ENCODE data around the gene IL1R1.

The IL1R1 gene

DNA sequence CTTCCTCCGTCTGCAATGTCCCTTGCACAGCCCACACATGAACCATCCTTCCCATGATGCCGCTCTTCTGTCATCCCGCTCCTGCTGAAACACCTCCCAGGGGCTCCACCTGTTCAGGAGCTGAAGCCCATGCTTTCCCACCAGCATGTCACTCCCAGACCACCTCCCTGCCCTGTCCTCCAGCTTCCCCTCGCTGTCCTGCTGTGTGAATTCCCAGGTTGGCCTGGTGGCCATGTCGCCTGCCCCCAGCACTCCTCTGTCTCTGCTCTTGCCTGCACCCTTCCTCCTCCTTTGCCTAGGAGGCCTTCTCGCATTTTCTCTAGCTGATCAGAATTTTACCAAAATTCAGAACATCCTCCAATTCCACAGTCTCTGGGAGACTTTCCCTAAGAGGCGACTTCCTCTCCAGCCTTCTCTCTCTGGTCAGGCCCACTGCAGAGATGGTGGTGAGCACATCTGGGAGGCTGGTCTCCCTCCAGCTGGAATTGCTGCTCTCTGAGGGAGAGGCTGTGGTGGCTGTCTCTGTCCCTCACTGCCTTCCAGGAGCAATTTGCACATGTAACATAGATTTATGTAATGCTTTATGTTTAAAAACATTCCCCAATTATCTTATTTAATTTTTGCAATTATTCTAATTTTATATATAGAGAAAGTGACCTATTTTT, 35.4 kb downstream of the IL1R1 start:
- DNase-seq = no peak

DNA sequence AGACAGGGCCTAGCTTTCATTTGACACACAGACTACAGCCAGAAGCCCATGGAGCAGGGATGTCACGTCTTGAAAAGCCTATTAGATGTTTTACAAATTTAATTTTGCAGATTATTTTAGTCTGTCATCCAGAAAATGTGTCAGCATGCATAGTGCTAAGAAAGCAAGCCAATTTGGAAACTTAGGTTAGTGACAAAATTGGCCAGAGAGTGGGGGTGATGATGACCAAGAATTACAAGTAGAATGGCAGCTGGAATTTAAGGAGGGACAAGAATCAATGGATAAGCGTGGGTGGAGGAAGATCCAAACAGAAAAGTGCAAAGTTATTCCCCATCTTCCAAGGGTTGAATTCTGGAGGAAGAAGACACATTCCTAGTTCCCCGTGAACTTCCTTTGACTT, 36.5 kb downstream of the IL1R1 start:
- DNase-seq = no peak

DNA sequence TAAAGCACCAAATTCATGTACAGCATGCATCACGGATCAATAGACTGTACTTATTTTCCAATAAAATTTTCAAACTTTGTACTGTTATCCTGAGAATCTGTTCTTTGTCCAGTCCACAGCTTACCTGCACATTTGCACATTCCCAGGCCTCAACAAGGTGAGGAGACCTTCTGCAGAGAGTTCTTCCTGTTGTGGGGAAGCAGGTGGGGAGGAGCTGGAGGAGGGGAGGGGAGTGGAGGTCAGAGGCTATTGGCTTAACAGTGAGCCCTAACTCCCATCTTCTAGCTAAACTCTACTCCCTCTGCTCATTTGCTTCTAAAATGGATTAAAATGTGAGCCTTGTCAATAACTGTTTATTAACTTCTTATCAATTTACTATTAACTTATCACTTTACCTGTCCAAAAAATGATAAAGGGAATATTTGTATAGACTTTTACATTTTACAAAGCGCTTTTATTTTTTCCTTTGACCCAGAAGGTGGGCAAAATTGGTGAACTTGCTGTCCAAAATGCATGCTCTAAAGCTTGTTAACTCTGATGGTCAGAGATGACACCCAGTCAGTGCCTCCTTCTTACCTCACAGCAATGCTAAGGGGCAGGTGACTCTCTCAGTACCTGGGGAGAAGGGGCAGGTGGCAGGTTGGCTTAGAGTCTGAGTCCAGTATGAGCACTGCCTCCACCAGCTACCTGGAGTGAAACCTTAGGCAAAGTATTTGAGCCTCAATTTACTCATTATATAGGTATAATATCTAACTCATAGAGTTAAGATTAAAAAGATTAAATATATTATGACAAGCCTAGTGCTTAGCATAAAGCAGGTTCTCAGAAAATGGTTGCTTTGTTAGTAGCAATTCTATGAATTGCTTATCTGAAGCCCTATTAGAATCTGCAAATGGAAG, 37.5 kb downstream of the IL1R1 start:
- no peak for DNase-seq

DNA sequence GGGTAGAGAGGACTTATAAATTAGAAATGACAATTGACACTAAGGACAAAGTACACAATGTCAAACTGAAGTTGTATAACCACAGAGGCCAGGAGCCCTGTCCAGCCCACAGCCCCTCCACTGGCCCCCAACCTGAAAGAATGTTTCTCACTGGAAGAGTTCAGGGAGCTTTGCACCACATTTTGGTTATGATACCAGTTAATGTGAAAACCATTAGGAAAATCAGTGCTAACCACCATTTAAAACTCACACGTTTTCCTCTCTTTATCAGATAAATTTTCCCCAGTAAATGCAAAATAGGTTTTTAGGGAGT, 38.1 kb downstream of the IL1R1 start:
- DNase-seq = no peak

DNA sequence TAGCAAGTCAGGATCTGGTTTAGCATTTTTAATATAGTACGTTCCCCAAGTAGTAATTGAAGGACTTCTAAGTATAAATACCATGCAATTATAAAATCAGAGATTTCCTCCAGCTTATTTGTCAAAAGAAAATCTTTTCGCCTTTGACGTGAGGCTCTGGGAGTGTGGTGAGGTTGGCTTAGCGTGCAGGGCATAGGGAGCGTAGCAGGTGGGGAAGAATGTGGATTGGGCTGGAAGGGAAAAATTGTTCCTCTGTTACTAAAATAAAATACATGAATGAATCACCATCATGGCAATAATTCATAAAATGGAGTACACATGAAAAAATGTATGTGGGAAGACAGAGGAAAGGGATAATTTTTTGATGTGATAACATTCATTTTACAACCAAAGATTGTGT, 38.8 kb downstream of the IL1R1 start:
- DNase-seq = no peak

DNA sequence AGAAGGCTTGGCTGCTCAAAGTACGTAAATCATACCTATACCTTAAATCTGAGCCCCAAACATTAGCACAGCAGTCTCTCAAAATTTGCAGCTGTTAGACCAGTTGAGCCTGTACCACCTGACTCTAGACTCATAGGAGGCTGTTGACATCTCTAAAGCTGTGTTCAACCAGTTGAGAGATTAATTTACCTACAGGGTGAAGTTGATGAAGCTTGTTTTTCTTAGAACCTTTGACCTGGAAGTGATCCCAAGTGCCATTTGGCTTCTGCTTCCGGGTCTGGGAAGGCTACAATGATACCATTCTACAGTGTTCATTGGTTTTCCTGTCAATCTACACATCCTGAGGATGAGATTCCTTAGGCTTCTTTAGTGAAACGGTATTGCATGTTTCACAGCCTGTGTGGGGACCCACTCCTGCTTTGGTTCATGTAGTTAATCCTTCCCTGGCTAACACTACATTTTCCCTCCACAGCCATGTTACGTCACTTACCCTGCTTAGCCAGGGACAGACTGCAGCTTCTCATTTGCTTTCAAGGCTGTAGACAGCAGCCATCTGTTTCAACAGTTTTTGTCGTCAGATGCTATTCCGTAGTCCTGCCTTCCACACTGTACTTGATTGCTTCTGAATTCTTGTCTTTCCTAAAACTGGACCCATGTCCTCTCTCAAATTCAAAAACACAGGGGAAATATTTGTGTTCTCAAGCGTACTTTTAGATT, 39.5 kb downstream of the IL1R1 start:
- no peak for DNase-seq

DNA sequence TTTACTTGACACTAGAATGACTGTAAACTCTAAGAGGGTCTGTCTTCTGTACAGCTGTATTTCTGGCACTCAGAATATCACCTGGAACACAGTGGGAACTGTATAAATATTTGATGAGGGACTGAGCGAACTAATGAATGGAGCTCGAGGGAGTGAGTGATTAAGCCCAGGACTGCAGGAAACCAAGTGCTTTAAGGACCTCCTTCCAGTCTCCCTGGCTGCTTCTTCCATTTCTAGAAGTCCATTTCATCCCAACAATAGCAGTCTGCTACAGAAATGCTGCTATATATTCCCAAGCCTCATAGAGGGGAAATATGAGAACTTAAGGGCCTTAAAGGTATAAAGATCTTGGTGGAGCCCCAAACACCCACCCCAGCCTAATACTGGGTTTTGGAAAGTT, 41.5 kb downstream of the IL1R1 start:
- no peak for DNase-seq

DNA sequence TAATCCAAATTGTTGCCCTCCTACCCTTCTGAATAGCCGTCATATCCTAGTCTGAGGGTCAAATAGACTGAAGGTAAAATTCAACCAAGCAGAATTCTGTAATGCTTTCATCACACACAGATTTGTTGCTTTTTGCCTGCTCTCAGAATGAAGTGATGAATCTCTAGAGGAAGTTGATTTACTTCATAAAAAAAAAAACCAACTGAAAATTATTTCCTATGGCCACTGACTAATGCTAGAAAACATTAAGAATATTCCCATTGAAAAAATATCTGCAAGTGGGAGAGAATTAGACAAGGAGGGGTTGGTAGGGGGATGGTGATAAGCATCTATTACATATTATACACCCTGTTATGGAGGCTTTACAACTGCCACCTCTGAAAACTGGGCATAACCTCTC, 42.0 kb downstream of the IL1R1 start:
- DNase-seq = no peak

DNA sequence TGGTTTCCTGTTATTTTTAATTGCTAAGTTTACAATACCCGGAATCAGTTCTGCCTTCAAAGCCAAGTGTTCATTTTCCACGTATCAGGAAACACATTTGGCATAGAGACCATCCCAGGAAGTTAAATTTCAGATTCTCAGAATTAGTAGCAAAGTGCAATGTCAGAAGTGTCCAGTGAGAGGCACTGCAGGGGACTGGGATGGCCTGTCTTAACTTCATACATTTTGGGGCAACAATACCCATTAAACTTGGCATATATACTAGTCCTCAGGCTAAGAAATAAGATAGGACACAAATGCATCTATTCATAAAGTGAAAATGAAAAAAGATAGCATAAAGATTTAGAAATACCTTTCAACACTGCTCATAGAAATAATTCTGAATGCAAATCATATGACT, 42.8 kb downstream of the IL1R1 start:
- DNase-seq = no peak

DNA sequence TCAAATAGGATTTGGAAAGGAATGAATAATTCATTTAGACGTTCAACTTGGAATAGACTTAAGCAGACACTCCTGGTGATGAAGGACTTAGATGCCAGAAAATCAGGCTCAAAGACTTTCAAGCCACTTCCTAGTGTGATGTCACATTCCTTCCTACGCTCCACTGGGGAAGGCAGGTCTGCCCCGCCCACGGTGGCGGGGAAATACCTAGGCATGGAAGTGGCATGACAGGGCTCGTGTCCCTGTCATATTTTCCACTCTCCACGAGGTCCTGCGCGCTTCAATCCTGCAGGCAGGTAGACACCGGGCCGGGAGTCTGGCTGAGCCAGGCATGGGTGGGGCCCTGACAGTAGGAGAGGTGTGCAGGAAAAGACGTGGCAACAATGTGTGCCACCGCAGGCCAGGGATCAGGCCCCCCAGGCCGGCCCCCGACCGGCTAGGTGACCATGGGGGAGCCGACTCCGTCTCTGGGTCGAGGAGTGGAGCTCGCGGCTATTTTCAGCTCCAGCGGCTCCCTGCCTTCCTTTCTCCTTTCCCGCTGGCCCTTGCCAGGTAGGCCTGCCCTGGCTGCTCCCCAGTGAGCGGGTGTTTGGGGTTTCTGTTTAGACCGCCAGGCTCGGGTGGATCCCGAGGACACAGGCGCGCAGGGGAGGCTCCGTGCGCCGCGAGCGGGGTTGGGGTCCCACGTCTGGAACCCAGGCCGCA, 44.4 kb downstream of the IL1R1 start, which contains the start of gene IL1RL2:
Gene IL1RL2, plus strand, starts transcription at position 233 of the 705 bp plus-strand sequence. CDS start 845 bp downstream, outside the sequence.
- no peak for DNase-seq

DNA sequence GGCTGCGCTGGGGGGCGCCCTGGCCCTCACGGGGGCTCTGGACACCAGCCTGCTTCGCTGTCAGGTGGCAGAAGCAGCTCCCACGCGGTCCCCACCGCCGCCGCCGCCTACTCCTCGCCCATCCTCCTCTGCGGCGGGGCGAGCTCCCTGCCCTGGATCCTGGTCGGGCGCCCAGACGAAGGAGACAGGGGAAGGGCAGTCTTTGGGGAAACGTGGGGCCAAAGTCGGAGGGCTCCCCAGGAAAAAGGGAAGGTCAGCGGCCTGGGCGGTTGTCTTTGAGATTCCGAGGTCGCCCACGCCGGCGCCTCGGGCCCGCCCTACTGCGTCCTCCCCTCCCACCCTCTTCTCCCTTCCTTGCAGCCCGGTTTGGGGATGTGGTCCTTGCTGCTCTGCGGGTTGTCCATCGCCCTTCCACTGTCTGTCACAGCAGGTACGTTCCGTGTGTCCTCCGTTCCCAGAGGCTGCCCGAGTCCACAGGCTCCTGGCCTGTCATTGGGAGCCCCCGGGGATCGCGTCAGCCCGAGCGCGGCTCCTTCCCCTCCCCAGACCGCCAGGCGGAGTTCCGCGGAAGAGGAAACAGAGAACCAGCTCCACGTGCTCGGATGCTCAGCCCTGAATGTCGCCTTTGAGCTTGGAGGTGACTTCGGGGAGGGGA, 45.1 kb downstream of the IL1R1 start:
- DNase-seq = no peak

DNA sequence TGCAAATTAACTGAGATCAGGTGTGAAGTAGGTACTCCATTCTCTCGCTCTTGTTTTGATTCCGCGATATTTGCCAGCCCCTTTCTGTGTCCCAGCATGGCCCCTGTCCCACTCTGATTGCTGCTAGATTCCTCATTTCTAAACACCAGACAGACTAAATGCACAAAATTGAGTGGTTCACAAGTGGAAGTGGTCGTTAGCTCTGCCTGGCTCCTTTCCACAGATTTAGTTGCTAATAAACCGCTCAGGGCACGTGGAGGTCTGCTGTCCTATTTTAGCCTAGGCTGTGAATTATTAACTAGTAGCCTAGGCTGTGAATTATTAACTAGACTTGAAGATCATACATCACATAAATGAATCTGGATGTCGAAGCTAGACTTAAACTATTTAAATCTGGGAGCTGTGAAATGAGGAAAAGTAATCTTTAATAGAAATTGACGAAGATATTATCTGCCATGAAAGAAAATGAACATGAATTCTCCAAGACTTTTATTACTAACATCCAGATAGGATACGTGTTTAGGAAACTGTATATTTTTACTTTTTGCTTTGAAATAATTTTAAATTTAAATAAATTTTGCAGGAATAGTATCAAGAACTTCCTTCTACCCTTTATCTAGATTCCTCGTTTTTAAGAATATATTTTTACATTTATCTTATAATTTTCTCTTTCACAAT, 48.0 kb downstream of the IL1R1 start:
- DNase-seq = no peak

DNA sequence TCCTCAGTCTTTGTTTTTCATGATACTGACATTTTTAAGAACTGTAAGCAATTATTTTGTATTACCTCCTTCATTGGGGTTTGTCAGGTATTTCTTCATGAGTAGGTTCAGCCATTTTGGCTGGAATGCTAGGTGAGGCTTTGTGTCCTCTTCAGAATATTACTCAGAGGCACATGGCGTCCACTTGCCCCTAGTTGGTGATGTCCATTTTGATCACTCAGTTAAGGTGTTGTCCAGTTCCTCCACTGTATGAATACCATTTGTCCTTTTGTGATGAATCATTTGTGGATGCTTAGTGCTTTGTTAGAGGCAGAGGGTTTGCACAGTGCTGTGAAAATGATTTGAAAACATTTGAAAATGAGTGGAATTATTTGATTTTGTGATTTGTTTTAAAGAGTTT, 49.0 kb downstream of the IL1R1 start:
- DNase-seq = no peak

DNA sequence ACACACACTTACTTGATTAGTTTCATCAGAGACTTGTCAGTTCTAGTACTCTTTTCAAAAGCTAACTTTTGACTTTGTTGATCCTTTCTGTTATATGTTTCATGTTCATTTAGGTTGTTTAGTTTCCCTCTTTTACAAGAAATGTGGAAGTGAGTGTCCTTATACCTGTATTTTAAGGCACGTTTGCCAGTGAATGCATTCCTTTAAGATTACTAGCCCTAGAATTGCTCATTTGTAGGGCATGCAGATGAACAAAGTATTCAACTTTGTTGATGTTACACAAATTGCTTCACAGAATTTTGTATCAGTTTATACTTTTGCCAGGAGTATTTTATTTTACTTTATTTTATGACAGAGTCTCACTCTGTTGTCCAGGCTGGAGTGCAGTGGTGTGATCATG, 50.5 kb downstream of the IL1R1 start:
- DNase-seq = no peak

DNA sequence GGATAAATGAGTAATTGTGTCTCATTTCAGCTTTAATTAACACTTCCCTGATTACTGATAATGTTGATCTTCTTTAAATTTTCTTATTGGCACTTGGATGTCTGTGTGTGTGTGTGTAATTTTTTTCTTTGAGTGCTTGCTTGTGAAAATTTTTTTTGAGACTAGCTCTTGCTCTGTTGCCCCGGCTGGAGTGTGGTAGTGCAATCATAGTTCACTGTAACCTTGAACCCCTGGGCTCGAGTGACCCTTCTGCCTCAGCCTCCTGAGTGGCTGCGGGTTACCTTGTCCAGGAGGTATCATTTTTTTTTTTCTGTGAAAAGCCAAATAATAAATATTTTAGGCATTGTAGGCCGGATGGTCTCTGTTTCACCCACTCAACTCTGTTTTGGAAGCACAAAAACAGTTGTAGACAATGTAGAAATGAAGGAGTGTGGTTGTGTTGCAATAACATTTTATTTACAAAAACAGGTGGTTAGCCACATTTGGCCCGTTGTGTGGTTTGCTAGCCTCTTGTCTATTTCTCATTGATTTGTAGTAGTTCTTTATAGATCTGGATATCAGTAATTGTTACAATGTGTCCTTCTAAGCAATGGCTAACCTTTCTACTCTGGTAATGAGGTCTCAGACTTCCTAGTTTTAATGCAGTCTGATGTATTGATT, 52.2 kb downstream of the IL1R1 start:
- no peak for DNase-seq

DNA sequence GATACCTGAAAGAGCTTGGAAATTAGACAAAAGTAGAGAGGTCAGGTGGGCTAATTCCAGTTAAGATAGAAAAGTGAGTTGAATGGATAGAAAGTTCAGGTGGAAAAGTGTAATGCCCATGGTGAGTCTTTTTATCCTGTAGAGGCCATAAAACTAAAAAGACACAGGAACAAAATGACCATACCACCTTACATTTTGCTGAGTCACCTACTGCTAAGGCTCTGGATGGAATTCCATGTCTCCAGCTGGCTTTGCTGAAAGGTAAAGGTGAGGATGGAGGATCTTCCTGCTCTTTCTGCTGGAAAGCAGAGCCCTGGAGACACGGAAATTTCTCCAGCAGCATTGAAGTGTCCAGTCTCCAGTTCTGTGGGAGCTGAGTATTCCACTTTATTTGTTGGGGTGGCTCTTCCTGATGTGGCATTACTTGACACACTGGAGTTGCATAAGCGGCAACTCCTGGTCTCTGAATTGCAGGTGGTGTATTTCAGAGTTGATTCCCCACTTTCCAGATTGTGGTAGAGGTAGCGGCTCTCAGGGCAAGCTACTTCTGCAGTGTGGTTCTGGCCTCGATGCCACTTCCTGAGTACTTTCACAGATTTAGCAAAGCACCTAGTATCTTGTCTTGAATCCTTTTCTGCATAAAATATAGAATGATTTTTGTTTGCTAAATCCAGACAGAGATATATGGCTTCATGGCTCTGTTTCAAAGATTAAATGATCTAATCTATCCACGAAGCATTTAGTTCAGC, 55.0 kb downstream of the IL1R1 start:
- DNase-seq = no peak

DNA sequence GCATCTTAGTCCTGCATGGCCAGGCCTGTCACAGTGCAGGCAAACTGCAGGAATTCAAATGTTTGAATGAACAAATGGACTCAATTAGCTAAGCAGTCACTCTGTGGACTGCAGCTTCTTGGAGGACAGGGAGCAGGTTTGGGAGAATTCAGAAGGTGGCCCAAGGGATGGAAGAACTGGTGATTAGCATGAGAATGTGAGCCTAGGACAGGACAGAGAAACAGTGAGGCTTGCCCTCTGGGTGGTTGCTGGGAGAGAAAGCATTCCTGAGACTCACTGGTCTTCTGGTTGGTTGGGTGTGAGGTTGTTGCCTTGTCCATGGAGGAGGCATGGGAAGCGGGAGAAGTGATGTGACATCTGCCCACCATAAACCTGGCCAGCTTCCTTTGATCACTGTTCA, 58.0 kb downstream of the IL1R1 start:
- DNase-seq = no peak

DNA sequence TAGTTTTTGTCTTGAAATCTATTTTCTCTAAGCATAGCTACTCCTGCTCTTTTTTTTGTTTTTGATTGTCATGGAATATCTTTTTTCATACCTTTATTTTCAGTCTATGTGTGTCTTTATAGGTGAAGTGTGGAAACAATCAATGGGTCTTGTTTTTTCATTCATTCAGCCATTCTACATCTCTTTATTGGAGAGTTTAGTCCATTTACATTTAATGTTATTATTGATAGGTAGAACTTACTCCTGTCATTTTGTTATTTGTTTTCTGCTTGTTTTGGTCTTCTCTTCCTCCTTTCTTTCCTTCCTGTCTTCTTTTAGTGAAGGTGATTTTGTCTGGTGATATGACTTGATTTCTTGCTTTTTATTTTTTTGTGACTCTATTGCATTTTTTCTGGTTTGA, 62.1 kb downstream of the IL1R1 start:
- DNase-seq = no peak

DNA sequence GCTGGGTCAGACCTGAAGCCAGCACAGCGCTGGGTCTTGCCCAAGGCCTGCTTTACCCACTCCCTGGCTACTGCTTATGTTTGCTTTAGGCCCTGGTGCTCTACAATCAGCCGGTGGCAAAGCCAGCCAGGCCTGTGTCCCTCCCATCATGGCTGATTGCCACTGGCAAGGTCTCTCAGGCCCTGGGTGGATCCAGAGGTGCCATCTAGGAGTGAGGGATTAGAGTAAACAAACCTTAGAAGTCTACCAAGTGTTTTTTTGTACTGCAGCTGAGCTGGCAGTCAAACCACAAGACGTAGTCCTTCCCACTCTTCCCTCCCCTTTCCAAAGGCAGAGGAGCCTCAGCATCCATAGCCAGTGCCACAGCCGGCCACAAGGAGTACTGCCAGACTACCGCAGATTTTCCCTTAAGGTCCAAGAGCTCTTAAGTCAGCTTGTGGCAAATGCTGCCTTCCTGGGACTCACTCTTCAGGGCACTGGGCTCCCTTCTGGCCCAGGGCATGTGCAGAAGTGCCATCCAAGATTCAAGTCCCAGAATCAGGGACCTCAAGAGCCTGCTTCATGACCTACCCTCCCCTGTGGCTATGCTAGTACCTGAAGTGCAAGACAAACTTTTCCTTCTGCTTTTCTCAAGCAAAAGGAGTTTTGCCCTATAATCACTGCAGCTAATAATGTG, 64.3 kb downstream of the IL1R1 start:
- no peak for DNase-seq

DNA sequence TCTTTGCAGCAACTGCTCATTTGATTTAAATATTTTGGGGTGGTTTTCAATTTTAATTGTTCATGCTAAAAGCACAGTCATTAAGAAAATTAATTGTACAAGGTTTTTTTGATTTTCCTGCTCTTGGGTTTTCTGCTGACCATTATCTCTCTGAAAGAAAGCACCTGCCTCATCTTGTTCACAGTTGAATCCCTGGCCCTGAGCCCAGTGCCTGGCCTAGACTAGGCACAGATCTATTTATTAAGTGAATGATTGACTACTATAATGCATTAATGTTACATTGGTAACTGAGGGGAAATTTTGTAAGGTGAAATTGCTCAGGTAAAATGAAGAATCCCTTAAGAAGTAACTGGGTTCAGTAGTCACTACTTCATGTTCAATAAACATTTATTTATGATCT, 66.2 kb downstream of the IL1R1 start:
- DNase-seq = no peak
